Stimulated activated CD4-positive, alpha-beta T cell treated with anti-CD3 and anti-CD28 coated beads, Interleukin-12 subunit alpha, Interleukin-12 subunit beta, amount 100 ng/mL, for 4 hours (primary cell): ENCODE data around the gene EXD1.
"Not testable (repeated sequence)": the region's sequence is repeated elsewhere in the genome, so short reads cannot be mapped to it uniquely, and the experiment has no call there.

ENCODE experiments used
- DNase-seq: peaks from one replicate; pipeline ENCODE4 v3.0.0-alpha.2; 2020

The EXD1 gene

DNA sequence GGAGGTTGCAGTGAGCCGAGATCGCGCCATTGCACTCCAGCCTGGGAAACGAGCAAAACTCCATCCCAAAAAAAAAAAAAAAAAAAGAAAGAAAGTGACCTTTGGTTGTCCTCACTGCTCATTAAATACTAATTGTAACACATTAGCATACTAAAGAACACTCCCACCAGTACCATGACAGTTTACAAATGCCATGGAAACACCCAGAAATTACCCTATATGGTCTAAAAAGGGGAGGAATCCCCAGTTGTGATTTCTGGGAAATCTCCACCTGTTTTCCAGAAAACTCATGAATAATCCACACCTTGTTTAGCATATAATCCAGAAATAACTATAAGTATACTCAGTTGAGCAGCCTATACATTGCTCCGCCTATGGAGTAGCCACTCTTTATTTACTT is 90.9 kb downstream of the EXD1 start:
- no peak for DNase-seq

DNA sequence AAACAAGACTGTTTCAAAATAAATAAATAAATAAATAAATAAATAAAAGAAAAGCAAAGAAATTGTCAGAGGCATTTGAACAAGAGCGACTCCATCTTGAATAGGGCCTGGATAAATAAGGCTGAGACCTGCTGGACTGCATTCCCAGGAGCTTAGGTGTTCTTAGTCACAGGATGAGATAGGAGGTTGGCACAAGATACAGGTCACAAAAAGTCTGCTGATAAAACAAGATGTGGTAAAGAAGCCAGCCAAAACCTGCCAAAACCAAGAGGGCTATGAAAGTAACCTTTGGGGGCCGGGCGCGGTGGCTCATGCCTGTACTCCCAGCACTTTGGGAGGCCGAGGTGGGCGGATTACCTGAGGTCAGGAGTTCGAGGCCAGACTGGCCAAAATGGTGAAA is 91.4 kb downstream of the EXD1 start:
- DNase-seq, result not testable (repeated sequence)

DNA sequence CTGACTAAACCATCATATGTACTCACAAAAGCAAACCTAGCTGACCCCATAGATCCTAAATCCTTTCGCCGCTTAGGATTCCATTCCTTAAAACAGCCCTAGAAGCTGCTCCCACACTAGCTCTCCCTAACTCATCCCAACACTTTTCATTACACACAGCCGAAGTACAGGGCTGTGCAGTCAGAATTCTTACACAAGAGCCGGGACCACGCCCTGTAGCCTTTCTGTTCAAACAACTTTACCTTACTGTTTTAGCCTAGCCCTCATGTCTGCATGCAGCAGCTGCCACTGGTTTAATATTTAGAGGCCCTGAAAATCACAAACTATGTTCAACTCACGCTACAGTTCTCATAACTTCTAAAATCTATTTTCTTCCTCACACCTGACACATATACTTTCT is 95.0 kb downstream of the EXD1 start:
- not testable (repeated sequence) for DNase-seq

DNA sequence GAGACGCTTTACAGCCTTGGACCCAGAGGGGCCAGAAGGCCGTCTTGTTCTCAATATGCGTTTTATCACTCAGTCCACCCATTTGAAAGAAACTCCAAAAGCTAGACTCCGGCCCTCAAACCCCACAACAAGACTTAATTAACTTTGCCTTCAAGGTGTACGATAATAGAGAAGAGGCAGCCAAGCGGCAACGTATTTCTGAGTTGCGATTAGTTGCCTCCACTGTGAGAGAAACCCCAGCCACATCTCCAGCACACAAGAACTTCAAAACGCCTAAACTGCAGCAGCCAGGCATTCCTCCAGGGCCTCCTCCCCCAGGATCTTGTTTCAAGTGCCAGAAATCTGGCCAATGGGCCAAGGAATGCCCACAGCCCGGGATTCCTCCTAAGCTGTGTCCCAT is 97.1 kb downstream of the EXD1 start:
- no peak for DNase-seq
